Hematopoietic multipotent progenitor cell treated with erythropoietin and hydrocortisone succinate and interleukin-3 and kit ligand, for 4 days (in vitro differentiated cells): Measurements from ENCODE around the gene DDIAS.
"Not testable (repeated sequence)": the region's sequence is repeated elsewhere in the genome, so short reads cannot be mapped to it uniquely, and the experiment has no call there.

Source experiments
- DNase-seq: peaks from one replicate; pipeline ENCODE4 v3.0.0-alpha.2; 2015

The DDIAS gene

GRCh38 chr11:82892611-82893169 lies 8.8 kb upstream of the DDIAS start:
- DNase-seq = no peak

- DNase-seq = peak; percentile 53
Measured at GRCh38 chr11:82895437-82896091, 6.0 kb upstream of the DDIAS start.

GRCh38 chr11:82896183-82896582 lies 5.4 kb upstream of the DDIAS start:
- DNase-seq = no peak

GRCh38 chr11:82898241-82898640 lies 3.3 kb upstream of the DDIAS start:
- no peak for DNase-seq

- peak; percentile 85 for DNase-seq
Measured at GRCh38 chr11:82899186-82899820, 2.2 kb upstream of the DDIAS start.

- no peak for DNase-seq
Measured at GRCh38 chr11:82899957-82900276, 1.6 kb upstream of the DDIAS start.

- peak; percentile 97 for DNase-seq
Measured at GRCh38 chr11:82900277-82901164, 1.0 kb upstream of the DDIAS start, which contains the start of gene PRCP. Gene PRCP (minus strand): TSS chr11:82900430. CDS start chr11:82900402, 28 bp downstream.

- peak; percentile 30 for DNase-seq
Measured at GRCh38 chr11:82901922-82902485, 468 bp downstream of the DDIAS start.

GRCh38 chr11:82902880-82903279 lies 1.3 kb downstream of the DDIAS start:
- DNase-seq = no peak

GRCh38 chr11:82903843-82904586 lies 2.5 kb downstream of the DDIAS start:
- no peak for DNase-seq

- DNase-seq = peak; percentile 83
Measured at GRCh38 chr11:82906236-82906635, 4.7 kb downstream of the DDIAS start.

- DNase-seq = no peak
Measured at GRCh38 chr11:82906931-82907330, 5.4 kb downstream of the DDIAS start.

GRCh38 chr11:82907371-82907770 lies 5.8 kb downstream of the DDIAS start:
- DNase-seq = no peak

GRCh38 chr11:82908311-82908710 lies 6.8 kb downstream of the DDIAS start:
- DNase-seq = no peak

- no peak for DNase-seq
Measured at GRCh38 chr11:82909015-82909640, 7.6 kb downstream of the DDIAS start.

GRCh38 chr11:82919786-82920185 lies 18.2 kb downstream of the DDIAS start:
- not testable (repeated sequence) for DNase-seq

- not testable (repeated sequence) for DNase-seq
Measured at GRCh38 chr11:82920227-82920626, 18.7 kb downstream of the DDIAS start.

- not testable (repeated sequence) for DNase-seq
Measured at GRCh38 chr11:82922396-82923173, 21.0 kb downstream of the DDIAS start.

GRCh38 chr11:82924522-82925224 lies 23.1 kb downstream of the DDIAS start:
- DNase-seq = no peak

- peak; percentile 80 for DNase-seq
Measured at GRCh38 chr11:82927264-82927880, 25.8 kb downstream of the DDIAS start.
